GM21528 (cell line): ENCODE results near the gene CCDC69.
"Not testable (repeated sequence)": the region's sequence is repeated elsewhere in the genome, so short reads cannot be mapped to it uniquely, and the experiment has no call there.

Experiments used
- ATAC-seq: cut with Tn5 transposase; IDR thresholded peaks from one replicate; pipeline ENCODE4 v1.9.1; 2021; ENCODE audit warnings: mild to moderate bottlenecking, moderate library complexity; ENCODE audit not compliant: unreplicated experiment, low FRiP score

CCDC69 gene

GRCh38 chr5:151197291-151197600 lies 26.6 kb downstream of the CCDC69 start:
- not testable (repeated sequence) for ATAC-seq

DNA sequence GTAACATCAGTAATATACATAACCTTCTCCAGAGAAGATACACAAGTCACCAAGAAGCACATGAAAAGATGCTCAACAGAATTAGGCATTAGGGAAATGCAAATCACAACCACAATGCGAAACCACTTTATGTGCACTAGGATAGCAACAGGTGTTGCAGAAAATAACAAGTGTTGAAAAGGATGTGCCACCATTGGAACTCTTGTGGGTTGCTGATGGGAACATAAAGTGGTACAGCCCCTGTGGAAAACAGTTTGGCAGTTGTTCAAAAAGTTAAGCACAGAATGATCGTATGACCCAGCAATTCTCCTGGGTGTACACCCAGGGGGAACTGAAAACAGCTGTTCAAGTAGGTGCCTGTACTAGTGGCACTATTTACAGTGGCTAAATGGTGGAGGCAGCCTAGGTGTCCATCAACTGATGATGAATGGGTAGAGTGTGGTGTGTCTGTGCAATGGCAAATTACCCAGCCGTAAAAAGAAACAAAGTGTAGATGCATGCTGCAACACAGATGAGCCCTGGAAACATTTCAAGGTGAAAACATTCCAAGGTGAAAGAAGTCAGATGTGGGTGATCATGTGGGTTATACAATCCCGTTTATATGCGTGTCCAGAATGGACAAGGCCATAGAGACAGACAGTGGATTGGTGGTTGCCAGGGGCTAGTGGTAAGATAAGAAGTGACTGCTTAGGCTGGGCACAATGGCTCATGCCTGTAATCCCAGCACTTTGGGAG lies 27.2 kb downstream of the CCDC69 start:
- ATAC-seq = peak; percentile 95

GRCh38 chr5:151195622-151196021 lies 28.3 kb downstream of the CCDC69 start:
- ATAC-seq = no peak

GRCh38 chr5:151192626-151193025 lies 31.3 kb downstream of the CCDC69 start:
- no peak for ATAC-seq

DNA sequence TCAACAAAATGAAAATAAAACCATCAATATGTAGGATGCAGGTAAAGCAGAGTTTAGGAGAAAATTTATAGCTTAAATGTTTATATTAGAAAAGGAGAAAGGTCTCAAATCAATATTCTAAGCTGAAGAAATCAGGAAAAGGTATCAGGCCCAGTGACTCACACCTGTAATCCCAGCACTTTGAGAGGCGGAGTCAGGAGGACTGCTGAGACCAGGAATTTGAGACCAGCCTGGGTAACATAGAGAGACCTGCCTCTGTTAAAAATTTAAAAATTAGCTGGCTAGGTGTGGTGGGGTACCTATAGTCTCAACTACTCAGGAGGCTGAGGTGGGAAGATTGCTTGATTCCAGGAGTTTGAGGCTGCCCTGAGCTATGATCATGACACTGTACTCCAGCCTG lies 32.2 kb downstream of the CCDC69 start:
- ATAC-seq = no peak

DNA sequence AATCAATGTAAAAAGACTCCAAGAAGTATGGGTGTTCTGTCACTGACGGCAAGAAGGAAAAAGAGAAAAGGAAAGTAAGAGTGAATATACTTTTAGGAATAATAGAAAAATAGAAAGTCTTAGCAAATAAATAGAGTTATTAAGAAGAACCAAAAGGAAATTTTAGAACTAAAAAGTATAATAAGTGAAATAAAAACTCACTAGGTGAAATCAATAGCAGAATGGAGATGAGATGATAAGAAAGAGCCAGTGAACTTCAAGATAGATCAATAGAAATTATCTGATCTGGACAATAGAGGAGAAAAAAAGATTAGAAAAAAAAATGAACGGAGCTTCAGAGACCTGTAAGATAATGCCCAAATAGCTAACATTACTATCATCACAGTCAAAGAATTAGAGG lies 34.7 kb downstream of the CCDC69 start:
- ATAC-seq = no peak

DNA sequence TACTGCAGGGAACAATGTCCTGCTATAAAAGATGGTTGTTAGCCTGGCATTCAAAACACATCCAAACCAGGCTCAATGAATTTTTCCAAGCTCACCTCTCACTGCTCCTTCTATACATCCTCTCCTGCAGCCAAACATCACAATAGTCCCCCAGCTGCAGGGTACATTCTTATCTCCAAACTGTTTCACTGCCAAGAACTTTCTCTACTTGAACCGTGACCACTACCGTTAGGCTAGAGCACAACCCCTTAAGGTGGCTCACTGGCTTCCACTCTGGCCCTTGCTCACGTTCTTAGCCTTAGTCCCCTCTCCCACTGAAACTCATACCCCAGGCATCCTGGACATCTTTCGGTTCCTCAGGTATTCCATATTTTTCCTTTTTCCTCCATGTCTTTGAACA lies 37.4 kb downstream of the CCDC69 start:
- no peak for ATAC-seq

DNA sequence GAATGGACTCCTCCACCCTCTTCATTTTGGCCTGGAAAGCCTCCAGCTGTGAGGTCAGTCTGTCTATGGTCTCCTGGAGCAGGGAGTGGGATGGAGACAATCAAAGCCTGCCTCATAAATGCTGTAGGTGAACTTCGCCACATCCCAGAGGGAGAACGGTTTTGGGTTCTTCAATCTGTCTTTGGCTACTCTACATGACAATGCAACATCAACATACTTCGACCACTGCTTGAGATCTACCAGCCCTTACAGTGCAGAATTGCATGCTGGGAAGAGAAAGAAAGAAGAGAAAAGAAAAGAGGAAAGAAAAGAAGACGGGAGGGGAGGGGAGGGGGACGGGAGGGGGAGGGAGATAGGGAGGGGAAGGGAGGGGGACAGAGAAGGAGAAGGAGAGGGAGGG lies 37.8 kb downstream of the CCDC69 start:
- no peak for ATAC-seq

DNA sequence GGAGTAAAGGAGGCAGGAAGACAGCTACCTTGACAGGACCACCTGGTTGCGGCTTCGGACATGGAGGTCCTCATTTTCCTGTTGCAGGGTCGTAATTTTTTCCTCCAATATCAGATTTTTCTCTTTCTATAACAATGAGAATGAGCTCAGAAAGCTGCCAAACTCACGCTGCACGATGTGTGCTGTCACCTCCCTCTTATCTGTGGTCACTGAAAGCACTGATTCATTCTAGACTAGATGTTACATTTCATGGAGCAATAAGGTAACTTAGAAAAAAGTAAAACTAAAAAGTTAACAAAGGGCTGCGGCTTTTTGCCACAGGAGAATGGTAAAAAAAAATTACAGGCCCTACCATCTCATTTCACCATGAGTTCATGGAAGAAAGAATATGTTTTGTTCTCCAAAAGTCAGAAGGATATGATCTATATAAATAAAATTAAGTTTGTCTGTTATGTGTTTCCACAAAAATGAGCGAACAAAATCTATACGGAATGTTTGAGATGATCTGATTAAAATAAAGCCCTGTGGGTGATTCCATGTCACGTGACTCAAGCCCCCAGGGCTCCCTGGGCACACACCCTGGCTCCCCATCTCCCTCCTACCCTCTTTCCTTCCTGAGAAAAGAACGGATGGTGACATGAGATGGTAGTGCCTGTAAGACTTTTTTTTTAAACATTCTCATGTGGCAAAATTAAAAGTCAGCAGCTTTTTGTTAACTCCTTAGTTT lies 39.4 kb downstream of the CCDC69 start:
- ATAC-seq = no peak

GRCh38 chr5:151183456-151184245 lies 40.2 kb downstream of the CCDC69 start:
- ATAC-seq = no peak

GRCh38 chr5:151182976-151183375 lies 40.9 kb downstream of the CCDC69 start:
- no peak for ATAC-seq

DNA sequence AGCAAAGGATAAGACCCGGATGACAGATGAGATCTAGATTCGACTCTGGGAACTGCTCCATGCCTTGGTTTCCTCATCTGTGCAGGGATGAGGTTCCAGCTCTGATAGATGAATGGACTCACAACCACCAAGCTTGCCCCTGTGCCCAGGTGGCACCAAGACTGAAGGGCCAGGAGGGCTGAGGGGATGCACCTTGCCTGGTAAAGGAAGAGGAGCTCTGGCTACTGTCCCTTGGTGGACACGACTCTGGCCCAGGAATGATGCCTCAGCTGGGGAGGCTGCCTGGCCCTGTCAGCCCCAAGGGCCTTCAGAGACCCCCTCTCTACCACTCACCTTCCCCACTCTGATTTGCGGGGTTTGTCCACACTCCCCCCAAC lies 41.4 kb downstream of the CCDC69 start:
- ATAC-seq = no peak

- ATAC-seq = no peak
Observed at GRCh38 chr5:151181818-151182523, 41.9 kb downstream of the CCDC69 start.

GRCh38 chr5:151180291-151180690 lies 43.6 kb downstream of the CCDC69 start:
- ATAC-seq = no peak

- ATAC-seq = no peak
Observed at GRCh38 chr5:151179489-151179840, 44.4 kb downstream of the CCDC69 start.

DNA sequence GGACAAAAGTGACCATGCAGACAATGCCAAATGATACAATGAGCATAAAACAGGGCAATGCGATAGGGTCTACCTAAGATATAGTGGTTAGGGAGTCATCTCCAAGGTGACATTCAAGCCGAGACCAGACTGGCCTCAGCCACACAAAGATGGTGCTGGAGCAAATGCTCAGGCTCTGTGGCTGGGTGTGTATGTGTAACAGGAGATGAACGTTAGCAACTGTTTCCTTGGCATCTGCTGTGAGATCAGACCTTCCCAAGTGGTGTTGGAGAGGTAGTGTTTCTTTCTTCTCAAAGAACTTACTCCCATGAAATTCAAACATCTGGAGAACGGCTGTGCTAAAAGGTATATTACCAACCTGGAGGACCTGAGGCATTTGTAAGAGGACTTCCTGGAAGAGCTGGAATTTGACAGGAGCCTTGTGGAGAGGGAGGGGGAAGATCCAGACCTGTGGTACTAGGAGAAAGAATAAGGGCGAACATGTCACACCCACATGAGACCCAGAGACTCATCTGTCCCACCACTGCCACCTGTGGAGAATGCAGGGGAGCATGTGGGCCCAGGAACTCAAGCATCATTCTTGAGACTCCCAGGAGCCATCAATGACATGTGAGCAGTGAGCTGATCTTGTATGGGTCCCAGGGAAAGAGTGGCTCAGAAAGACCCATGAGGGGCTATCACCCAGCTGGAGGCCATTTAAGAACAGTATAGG lies 45.0 kb downstream of the CCDC69 start:
- no peak for ATAC-seq

DNA sequence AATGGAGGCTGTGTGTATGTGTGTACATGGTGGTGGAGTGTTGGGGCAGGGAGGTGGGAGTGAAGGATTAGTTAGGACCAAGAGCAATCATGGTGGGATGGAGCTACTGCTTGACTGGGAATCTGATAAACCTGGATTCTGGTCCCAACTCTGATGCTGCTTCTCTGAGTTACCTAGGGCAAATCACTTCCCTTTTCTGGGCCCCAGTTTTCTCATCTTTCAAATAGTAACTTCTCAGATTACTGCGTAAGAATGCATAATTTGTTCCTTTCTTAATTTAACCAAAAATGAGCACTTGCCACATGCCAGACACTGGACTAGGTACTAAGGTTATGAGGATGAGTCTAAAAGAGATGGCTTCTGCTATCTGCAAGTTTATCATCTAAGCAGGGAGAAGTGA lies 45.5 kb downstream of the CCDC69 start:
- ATAC-seq = no peak

GRCh38 chr5:151176268-151176667 lies 47.6 kb downstream of the CCDC69 start:
- ATAC-seq = not testable (repeated sequence)

GRCh38 chr5:151174612-151175101 lies 49.2 kb downstream of the CCDC69 start:
- no peak for ATAC-seq
